ENCODE data around the gene VAMP7.

DNA sequence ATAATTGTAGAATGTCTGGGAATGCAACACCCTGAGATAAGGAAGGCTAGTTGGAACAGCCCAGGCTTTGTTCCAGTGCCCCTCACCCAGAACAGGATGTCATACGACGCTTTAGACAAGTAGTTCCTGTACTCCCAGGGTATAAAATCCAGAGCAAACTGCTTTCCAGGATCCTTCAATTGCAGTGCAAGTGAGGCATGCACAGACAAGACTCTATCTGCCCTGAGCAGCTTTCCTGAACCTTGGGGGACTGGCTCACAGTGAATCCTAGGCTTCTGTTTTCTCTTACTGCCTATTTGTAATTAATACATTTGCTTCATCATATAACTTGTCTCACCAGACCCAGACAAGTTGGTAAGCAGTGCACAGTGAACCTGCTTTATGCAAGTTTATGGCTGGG lies 68.0 kb downstream of the VAMP7 start:
- TF ChIP-seq, protein P1, sequence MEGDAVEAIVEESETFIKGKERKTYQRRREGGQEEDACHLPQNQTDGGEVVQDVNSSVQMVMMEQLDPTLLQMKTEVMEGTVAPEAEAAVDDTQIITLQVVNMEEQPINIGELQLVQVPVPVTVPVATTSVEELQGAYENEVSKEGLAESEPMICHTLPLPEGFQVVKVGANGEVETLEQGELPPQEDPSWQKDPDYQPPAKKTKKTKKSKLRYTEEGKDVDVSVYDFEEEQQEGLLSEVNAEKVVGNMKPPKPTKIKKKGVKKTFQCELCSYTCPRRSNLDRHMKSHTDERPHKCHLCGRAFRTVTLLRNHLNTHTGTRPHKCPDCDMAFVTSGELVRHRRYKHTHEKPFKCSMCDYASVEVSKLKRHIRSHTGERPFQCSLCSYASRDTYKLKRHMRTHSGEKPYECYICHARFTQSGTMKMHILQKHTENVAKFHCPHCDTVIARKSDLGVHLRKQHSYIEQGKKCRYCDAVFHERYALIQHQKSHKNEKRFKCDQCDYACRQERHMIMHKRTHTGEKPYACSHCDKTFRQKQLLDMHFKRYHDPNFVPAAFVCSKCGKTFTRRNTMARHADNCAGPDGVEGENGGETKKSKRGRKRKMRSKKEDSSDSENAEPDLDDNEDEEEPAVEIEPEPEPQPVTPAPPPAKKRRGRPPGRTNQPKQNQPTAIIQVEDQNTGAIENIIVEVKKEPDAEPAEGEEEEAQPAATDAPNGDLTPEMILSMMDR (IDR thresholded peaks at IDR 0.05), result no peak
- TF ChIP-seq POLR2A (IDR thresholded peaks at IDR 0.05), result no peak
- TF ChIP-seq POLR2AphosphoS5 (IDR thresholded peaks at IDR 0.05), result no peak
- no peak for TF ChIP-seq EP300 (IDR thresholded peaks at IDR 0.05; ENCODE audit: low read depth)

Data from transverse colon (tissue), 4 donors.